Stimulated activated CD4-positive, alpha-beta T cell treated with anti-CD3 and anti-CD28 coated beads, Interleukin-15, amount 100 ng/mL, for 24 hours (primary cell): ENCODE measurements around the gene OTX2.

Source experiments
- DNase-seq: peaks from one replicate; pipeline ENCODE4 v3.0.0-alpha.2; 2020

OTX2 gene

GRCh38 chr14:56810147-56810719, at the start of gene OTX2:
TSS of gene OTX2 (minus strand) at chr14:56810479. CDS start at chr14:56805456, 5,023 bp downstream.
- no peak for DNase-seq

GRCh38 chr14:56858422-56858821, 48.1 kb upstream of the OTX2 start:
- no peak for DNase-seq

- no peak for DNase-seq
These were observed 46.9 kb upstream of the OTX2 start for GRCh38 chr14:56857216-56857615.

- DNase-seq = no peak
These were observed 45.7 kb upstream of the OTX2 start for GRCh38 chr14:56855891-56856461.

GRCh38 chr14:56854325-56854724, 44.0 kb upstream of the OTX2 start:
- DNase-seq = no peak

GRCh38 chr14:56846970-56847930, 37.0 kb upstream of the OTX2 start:
- DNase-seq = no peak

- DNase-seq = no peak
These were observed 34.2 kb upstream of the OTX2 start for GRCh38 chr14:56844406-56845002.

- DNase-seq = no peak
These were observed 31.3 kb upstream of the OTX2 start for GRCh38 chr14:56841611-56842010.

GRCh38 chr14:56840221-56840620, 29.9 kb upstream of the OTX2 start:
- no peak for DNase-seq

GRCh38 chr14:56829151-56829550, 18.9 kb upstream of the OTX2 start:
- DNase-seq = no peak

- DNase-seq = no peak
These were observed 15.9 kb upstream of the OTX2 start for GRCh38 chr14:56826214-56826613.

- no peak for DNase-seq
These were observed 11.7 kb upstream of the OTX2 start for GRCh38 chr14:56821805-56822610.

GRCh38 chr14:56821177-56821576, 10.9 kb upstream of the OTX2 start:
- no peak for DNase-seq

- no peak for DNase-seq
These were observed 7.2 kb upstream of the OTX2 start for GRCh38 chr14:56817396-56817921.

GRCh38 chr14:56816574-56817391, 6.5 kb upstream of the OTX2 start:
- no peak for DNase-seq

- no peak for DNase-seq
These were observed 5.5 kb upstream of the OTX2 start for GRCh38 chr14:56815745-56816144.

- DNase-seq = no peak
These were observed 4.9 kb upstream of the OTX2 start for GRCh38 chr14:56814969-56815700.

GRCh38 chr14:56814519-56814959, 4.3 kb upstream of the OTX2 start:
- DNase-seq = no peak

GRCh38 chr14:56813143-56813551, 2.9 kb upstream of the OTX2 start:
- DNase-seq = no peak

- no peak for DNase-seq
These were observed 2.3 kb upstream of the OTX2 start for GRCh38 chr14:56812364-56813141.
